ENCODE results near the gene RANBP1. TPM values are rescaled to one million over a fixed set of nuclear protein-coding genes. Genes with fewer than 3 reads are reported as not detected.

Gene RANBP1
- polyA plus RNA-seq (2011; rRNA removed) = 197 and 239 TPM in 2 replicates
- polyA plus RNA-seq (2012; cell fraction: cytosol; rRNA removed) = 564 and 757 TPM in 2 replicates
- 225 and 357 TPM in 2 replicates for polyA plus RNA-seq (2012; cell fraction: nucleus; rRNA removed)
- 325 to 369 TPM (median 338 TPM) in 3 replicates for polyA plus RNA-seq (2017; fragmentation: RNase III; extraction: RNeasy Plus Mini Kit Qiagen cat#74134 plus additional on column Dnase treatment)
- polyA minus RNA-seq (2011; rRNA and poly(A)+ RNA removed) = 125 and 144 TPM in 2 replicates

DNA sequence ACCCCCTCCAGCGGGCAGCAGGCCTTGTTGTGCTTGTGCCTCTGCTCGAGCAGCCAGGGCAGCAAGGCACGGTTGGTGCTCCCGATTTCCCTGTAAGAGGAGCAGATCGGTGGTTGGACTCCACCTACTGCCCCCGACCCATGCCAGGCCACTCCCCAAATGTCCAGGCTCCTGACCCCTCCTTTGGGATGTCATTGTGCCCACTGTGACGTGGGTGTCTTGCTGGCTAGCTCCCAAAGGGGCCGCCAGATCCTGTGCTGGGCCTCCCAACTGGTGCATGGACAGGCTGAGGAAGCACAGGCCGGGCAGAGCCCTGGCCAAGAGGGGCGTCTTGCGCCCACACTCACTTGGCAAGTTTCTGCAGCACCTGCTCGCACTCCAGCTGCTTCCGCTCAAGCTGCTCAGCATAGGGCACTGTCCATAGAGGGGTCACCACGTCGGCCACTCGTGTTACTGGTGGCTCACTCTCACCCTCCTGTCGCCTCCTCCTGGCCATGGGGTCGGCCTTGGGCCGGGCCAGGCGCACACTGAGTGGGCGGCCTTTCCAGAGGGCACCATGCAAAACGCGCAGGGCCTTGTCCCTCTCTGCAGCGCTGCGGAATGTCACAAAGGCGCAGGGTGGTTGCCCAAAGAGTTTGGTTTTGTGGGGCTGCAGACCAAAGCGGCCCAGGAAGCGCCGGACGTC, at the start of gene RANBP1:
Gene RANBP1 (plus strand): TSS at position 414 of the 685 bp plus-strand sequence. CDS start 81 bp downstream, at position 495.
- 91% methylated on average over 8 of the region's 30 CpGs for WGBS (ENCODE audit: missing lambda C conversion rate)
- H3K4me2 ChIP-seq = peak within 1 kb of the TSS; percentile 94
- peaks cover 22% of the 10 kb centered on the region for H3K4me1 ChIP-seq
- peak within 1 kb of the TSS; percentile 68 for H3K4me3 ChIP-seq
- peak within 1 kb of the TSS; percentile 87 to 95 for H3K27ac ChIP-seq
- ATAC-seq = no peak
- ChIA-PET POLR2A (no interaction called here), CTCF (interaction anchor here (1.2 to 1.9 kb wide), 2 partner anchors 14 to 144 kb away, joined by 3 to 5 read pairs; no protein-coding TSS in a partner anchor)
- no peak for FAIRE-seq
- no peak for DNase-seq (ENCODE audit: low read depth in 1 of 2, low spot score in 1 of 2)
- no peak for TF ChIP-seq KDM5A (IDR thresholded peaks at IDR 0.05)
- no peak for TF ChIP-seq ESRRA (IDR thresholded peaks at IDR 0.05; ENCODE audit: borderline replicate concordance, low read length)
- no peak for TF ChIP-seq CBX8 (IDR thresholded peaks at IDR 0.05)
- TF ChIP-seq HOXB5 (CRISPR knock-in tag; IDR thresholded peaks at IDR 0.05) = no peak
- no peak for TF ChIP-seq CHD2 (IDR thresholded peaks at IDR 0.05; ENCODE audit: low read length, partially characterized antibody)
- TF ChIP-seq, protein P1, sequence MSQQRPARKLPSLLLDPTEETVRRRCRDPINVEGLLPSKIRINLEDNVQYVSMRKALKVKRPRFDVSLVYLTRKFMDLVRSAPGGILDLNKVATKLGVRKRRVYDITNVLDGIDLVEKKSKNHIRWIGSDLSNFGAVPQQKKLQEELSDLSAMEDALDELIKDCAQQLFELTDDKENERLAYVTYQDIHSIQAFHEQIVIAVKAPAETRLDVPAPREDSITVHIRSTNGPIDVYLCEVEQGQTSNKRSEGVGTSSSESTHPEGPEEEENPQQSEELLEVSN (IDR thresholded peaks at IDR 0.05; ENCODE audit: borderline replicate concordance, low read depth) = no peak
- no peak for TF ChIP-seq EHMT2 (IDR thresholded peaks at IDR 0.05; ENCODE audit: low read depth)
- TF ChIP-seq GATA3 (IDR thresholded peaks at IDR 0.05; ENCODE audit: borderline replicate concordance) = no peak
- no peak for TF ChIP-seq NR3C1 (IDR thresholded peaks at IDR 0.05)
- TF ChIP-seq SREBF2 (IDR thresholded peaks at IDR 0.05) = no peak
- TF ChIP-seq RAD21 (conservative IDR thresholded peaks at IDR 0.05 in 1 of 2, IDR thresholded peaks at IDR 0.05 in 1 of 2) = no peak
- no peak for TF ChIP-seq RCOR1 (IDR thresholded peaks at IDR 0.05; ENCODE audit: low read depth, low read length)
- TF ChIP-seq, protein P2, sequence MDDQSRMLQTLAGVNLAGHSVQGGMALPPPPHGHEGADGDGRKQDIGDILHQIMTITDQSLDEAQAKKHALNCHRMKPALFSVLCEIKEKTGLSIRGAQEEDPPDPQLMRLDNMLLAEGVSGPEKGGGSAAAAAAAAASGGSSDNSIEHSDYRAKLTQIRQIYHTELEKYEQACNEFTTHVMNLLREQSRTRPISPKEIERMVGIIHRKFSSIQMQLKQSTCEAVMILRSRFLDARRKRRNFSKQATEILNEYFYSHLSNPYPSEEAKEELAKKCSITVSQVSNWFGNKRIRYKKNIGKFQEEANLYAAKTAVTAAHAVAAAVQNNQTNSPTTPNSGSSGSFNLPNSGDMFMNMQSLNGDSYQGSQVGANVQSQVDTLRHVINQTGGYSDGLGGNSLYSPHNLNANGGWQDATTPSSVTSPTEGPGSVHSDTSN (IDR thresholded peaks at IDR 0.05) = no peak
- TF ChIP-seq POLR2A (IDR thresholded peaks at IDR 0.05; ENCODE audit: low read length) = no peak
- TF ChIP-seq EHF (CRISPR knock-in tag; IDR thresholded peaks at IDR 0.05) = no peak
- TF ChIP-seq, protein P3, sequence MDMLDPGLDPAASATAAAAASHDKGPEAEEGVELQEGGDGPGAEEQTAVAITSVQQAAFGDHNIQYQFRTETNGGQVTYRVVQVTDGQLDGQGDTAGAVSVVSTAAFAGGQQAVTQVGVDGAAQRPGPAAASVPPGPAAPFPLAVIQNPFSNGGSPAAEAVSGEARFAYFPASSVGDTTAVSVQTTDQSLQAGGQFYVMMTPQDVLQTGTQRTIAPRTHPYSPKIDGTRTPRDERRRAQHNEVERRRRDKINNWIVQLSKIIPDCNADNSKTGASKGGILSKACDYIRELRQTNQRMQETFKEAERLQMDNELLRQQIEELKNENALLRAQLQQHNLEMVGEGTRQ (IDR thresholded peaks at IDR 0.05) = no peak
- TF ChIP-seq EP300 (IDR thresholded peaks at IDR 0.05) = no peak
- TF ChIP-seq RFX5 (IDR thresholded peaks at IDR 0.05) = no peak
- TF ChIP-seq, protein P4, sequence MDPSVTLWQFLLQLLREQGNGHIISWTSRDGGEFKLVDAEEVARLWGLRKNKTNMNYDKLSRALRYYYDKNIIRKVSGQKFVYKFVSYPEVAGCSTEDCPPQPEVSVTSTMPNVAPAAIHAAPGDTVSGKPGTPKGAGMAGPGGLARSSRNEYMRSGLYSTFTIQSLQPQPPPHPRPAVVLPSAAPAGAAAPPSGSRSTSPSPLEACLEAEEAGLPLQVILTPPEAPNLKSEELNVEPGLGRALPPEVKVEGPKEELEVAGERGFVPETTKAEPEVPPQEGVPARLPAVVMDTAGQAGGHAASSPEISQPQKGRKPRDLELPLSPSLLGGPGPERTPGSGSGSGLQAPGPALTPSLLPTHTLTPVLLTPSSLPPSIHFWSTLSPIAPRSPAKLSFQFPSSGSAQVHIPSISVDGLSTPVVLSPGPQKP (IDR thresholded peaks at IDR 0.05; ENCODE audit: low read depth, low read length) = no peak
- TF ChIP-seq HOXB13 (CRISPR knock-in tag; IDR thresholded peaks at IDR 0.05; ENCODE audit: low read depth) = no peak
- H3K9me3 ChIP-seq = no peaks in the 10 kb centered on the region

DNA sequence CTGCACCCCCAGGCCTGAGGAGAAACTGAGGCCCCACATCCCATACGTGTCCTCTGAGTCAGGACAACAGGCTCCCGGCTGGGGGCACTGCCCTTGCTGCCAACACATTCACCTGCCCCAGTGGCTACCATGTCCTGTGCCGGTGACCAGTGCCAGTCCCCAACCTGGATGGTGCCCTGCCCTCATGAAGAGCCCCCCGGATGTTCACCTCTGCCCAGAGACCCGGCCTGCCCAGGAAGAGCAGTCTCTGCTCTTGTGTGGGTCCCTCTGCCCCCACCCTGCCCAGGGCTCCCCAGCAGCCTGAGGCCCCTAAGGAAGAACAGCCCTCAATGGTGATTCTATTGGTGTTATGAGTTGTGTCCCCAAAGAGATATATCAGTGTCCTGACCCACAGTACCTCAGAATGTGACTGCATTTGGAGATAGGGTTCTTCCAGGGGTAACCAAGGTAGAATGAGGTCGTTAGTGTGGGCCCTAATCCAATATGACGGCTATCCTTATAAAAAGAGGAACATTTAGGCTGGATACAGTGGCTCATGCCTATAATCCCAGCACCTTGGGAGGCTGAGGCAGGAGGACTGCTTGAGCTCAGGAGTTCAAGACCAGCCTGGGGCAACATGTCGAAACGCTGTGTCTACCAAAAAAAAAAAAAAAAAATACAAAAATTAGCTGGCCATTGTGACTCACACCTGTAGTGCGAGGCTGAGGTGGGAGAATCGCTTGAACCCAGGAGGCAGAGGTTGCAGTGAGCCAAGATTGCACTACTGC, 49.1 kb upstream of the RANBP1 start:
- ChIA-PET CTCF (interaction anchor here (0.7 kb wide), 1 partner anchor 170 kb away, joined by 3 read pairs; no protein-coding TSS in a partner anchor), POLR2A (no interaction called here)
- no peak overlapping the region for H3K27ac ChIP-seq
- ATAC-seq = no peak
- DNase-seq (ENCODE audit: low read depth in 1 of 2, low spot score in 1 of 2) = no peak
- no peaks in the 10 kb centered on the region for H3K4me1 ChIP-seq
- no peaks in the 10 kb centered on the region for H3K9me3 ChIP-seq
- no peak overlapping the region for H3K4me2 ChIP-seq
- no peak for FAIRE-seq
- WGBS (ENCODE audit: missing lambda C conversion rate) = 88% methylated on average over 8 of the region's 11 CpGs
- H3K4me3 ChIP-seq = no peak overlapping the region
- TF ChIP-seq NFE2L2 (conservative IDR thresholded peaks at IDR 0.05; ENCODE audit: low read length) = no peak
- TF ChIP-seq ZFP36 (IDR thresholded peaks at IDR 0.05; ENCODE audit: borderline replicate concordance, partially characterized antibody) = no peak
- no peak for TF ChIP-seq FOXS1 (CRISPR knock-in tag; IDR thresholded peaks at IDR 0.05)
- TF ChIP-seq HOXB5 (CRISPR knock-in tag; IDR thresholded peaks at IDR 0.05) = no peak
- TF ChIP-seq, protein P4 (IDR thresholded peaks at IDR 0.05; ENCODE audit: low read depth, low read length) = no peak
- no peak for TF ChIP-seq MAZ (IDR thresholded peaks at IDR 0.05; ENCODE audit: borderline replicate concordance, low read depth, low read length)
- no peak for TF ChIP-seq RCOR1 (IDR thresholded peaks at IDR 0.05; ENCODE audit: low read depth, low read length)
- TF ChIP-seq, protein P1 (IDR thresholded peaks at IDR 0.05; ENCODE audit: borderline replicate concordance, low read depth) = no peak
- no peak for TF ChIP-seq SMC3 (IDR thresholded peaks at IDR 0.05)
- TF ChIP-seq CBX2 (IDR thresholded peaks at IDR 0.05; ENCODE audit: borderline replicate concordance, low read depth) = no peak
- TF ChIP-seq, protein P5, sequence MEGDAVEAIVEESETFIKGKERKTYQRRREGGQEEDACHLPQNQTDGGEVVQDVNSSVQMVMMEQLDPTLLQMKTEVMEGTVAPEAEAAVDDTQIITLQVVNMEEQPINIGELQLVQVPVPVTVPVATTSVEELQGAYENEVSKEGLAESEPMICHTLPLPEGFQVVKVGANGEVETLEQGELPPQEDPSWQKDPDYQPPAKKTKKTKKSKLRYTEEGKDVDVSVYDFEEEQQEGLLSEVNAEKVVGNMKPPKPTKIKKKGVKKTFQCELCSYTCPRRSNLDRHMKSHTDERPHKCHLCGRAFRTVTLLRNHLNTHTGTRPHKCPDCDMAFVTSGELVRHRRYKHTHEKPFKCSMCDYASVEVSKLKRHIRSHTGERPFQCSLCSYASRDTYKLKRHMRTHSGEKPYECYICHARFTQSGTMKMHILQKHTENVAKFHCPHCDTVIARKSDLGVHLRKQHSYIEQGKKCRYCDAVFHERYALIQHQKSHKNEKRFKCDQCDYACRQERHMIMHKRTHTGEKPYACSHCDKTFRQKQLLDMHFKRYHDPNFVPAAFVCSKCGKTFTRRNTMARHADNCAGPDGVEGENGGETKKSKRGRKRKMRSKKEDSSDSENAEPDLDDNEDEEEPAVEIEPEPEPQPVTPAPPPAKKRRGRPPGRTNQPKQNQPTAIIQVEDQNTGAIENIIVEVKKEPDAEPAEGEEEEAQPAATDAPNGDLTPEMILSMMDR (IDR thresholded peaks at IDR 0.05) = no peak
